Fibroblast of pulmonary artery (primary cell): ENCODE measurements around the gene FAM181B.

Source experiments
- DNase-seq: peaks from one replicate; pipeline ENCODE4 v3.0.0-alpha.2; 2010; ENCODE audit warnings: low read depth
- H3K4me3 ChIP-seq: replicated peaks from 2 replicates; pipeline ENCODE4 v1.5.1; 2011; ENCODE audit warnings: low read depth, mild to moderate bottlenecking, control low read depth, low read length, moderate library complexity
- TF ChIP-seq, protein P1 (sequence below): IDR thresholded peaks from 2 replicates; pipeline ENCODE4 v1.5.1; 2011; ENCODE audit warnings: mild to moderate bottlenecking, control low read depth, low read length, inconsistent platforms; ENCODE audit errors: missing control alignments

The FAM181B gene

DNA sequence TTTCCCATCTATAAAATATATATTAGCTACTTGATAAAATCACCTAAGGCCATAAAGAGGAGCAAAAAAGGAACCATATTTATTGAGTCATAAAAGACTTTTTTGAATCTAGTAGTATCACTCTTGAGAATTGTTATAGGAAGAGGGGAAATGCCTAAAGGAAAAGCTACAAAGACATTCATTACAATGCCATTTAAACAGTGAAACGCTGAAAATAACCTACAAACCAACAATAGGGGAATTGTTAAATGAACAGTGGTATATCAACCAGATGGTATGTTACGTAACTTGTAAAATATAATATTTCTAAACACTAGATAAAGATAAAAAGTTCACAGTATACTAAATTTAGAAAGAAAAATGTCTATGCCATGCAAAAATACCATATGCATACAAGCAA, 47.5 kb downstream of the FAM181B start:
- TF ChIP-seq, protein P1, sequence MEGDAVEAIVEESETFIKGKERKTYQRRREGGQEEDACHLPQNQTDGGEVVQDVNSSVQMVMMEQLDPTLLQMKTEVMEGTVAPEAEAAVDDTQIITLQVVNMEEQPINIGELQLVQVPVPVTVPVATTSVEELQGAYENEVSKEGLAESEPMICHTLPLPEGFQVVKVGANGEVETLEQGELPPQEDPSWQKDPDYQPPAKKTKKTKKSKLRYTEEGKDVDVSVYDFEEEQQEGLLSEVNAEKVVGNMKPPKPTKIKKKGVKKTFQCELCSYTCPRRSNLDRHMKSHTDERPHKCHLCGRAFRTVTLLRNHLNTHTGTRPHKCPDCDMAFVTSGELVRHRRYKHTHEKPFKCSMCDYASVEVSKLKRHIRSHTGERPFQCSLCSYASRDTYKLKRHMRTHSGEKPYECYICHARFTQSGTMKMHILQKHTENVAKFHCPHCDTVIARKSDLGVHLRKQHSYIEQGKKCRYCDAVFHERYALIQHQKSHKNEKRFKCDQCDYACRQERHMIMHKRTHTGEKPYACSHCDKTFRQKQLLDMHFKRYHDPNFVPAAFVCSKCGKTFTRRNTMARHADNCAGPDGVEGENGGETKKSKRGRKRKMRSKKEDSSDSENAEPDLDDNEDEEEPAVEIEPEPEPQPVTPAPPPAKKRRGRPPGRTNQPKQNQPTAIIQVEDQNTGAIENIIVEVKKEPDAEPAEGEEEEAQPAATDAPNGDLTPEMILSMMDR = no peak
- DNase-seq = no peak
- no peak overlapping the region for H3K4me3 ChIP-seq

DNA sequence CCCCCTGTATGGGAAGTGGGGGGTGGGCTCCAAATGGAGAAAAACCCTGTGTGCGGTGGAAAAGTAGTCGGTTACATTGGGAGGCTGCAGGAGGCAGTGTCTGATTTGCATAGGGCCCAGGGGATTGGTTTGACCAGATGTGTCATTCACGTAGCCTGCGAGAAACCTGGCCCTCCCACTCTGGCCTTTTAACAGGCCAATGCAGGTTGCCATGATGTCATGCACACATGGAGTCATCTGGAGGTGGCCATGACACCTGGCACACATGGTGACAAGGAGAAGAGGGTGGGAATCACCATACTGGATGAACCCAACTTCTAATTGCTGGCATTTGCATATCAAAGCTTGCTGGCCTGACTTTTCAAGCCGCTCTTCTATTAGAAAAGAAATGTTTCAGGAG, 50.6 kb downstream of the FAM181B start:
- TF ChIP-seq, protein P1 = no peak
- no peak for DNase-seq
- H3K4me3 ChIP-seq = no peak overlapping the region

DNA sequence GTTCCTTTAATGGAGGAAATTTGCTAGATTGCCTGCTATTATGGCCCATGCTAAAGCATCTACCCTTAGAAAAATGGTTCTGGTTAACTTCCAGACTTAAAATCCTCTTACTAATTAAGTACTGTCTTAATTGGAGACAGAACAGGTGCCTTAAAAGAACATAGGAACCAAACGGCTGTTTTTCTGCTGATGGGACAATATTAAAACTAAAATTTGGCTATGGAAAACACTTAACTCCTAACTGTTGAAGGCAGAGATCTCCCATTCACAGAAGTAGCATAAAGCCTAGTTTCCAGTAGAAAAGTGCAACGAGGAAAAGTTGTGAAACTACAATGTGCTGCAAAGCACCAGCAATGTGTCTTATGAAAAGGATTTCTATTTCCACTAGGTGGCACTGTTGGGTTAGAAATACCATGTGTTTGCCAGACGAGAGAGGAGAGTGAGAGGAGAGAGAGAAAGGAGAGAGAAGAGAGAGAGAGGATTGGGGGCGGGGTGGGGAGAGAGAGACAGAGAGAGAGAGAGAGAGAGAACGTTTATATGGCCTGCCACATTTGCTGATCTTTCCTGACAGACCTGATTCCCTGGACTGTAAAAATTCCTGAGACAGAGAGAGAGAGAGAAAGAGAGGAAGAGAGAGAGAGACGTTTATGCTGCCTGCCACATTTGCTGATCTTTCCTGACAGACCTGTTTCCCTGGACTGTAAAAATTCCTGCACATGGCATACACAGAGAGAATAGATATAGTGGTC, 51.5 kb downstream of the FAM181B start:
- peak; percentile 82 for DNase-seq
- TF ChIP-seq, protein P1 = peak; percentile 54
- H3K4me3 ChIP-seq = no peak overlapping the region

DNA sequence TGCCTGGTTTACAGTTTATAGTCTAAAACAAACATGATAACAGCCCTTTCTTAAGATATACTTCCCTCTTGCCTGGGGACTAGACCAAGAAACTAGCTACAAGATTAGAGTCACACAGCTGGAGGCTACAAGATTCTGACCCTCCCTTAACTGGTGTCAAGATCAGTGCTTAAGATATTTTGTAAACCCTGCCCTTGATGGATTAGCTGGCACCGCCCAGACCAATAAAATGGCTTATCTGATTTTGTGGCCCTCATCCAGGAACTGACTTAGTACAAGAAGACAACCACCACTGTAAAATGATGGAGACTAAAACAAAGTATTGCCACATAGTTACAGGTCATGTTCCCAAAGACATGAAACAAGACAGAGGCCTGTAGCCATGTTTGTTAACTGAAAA, 53.4 kb downstream of the FAM181B start:
- no peak for DNase-seq
- no peak overlapping the region for H3K4me3 ChIP-seq
- TF ChIP-seq, protein P1 = no peak
